Measurements from ENCODE around the gene SNX10. TPM values are rescaled to one million over a fixed set of nuclear protein-coding genes. Genes with fewer than 3 reads are reported as not detected.

Gene SNX10
- total RNA-seq, 1 donor from 2014 or later = 1.1 TPM

- peak; percentile 67 for ATAC-seq
- intact Hi-C loops (cut with micrococcal nuclease) = no loop called here
- peak; percentile 29 for DNase-seq
These were observed 38.0 kb downstream of the SNX10 start for GRCh38 chr7:26329520-26330255.

DNA sequence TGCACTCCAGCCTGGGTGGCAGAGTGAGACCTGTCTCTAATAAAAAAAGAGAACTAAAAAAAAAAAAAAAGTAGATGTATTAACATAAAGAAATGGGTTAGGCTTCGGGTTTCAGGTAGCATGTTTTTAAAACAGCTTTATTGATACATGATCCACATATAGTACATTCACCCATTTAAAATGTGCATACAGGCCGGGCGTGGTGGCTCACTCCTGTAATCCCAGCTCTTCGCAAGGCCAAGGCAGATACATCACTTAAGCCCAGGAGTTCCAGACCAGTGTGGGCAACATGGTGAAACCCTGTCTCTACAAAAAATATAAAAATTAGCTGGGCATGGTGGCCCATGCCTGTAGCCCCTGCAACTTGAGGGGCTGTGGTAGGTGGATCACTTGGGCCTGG lies 39.5 kb downstream of the SNX10 start:
- DNase-seq (no peak), ATAC-seq (no peak)
- intact Hi-C loops (cut with micrococcal nuclease) = no loop called here

GRCh38 chr7:26331789-26332188 lies 40.1 kb downstream of the SNX10 start:
- DNase-seq (no peak), ATAC-seq (no peak)
- intact Hi-C loops (cut with micrococcal nuclease) = no loop called here

GRCh38 chr7:26332698-26333097 lies 41.0 kb downstream of the SNX10 start:
- intact Hi-C loops (cut with micrococcal nuclease) = no loop called here
- no peak for ATAC-seq
- DNase-seq = no peak

DNA sequence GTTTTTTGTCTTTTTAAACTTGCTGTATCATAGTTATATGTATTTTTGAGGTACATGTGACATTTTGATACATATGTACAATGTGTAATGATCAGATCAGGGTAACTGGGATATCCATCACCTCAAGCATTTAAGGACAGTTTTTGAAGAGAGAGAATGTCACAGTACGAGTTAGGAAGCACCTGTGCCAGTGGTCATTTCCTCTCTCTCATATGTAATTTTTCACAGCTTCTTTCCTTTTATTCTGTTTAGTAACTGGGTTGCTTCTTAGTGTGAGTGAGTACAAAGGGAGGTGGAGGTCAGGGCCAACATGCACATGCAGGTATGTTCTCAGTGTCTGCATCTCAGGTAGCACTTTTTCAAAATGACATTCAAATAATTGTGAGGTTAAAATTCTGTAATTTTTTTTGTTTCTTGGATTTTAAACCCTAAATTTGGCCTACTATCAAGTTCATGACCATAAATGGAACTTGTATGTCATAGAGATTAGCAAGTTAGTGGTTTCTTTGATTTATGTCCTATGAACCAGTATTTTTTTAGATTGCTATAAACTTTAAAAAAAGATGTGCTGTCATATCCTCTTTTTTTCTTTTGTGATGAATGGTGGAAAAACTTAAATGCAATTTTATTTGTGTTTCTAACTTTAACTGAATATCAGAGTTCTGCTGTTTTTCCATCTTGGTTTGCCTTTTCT lies 42.7 kb downstream of the SNX10 start:
- DNase-seq (no peak), ATAC-seq (no peak)
- intact Hi-C loops (cut with micrococcal nuclease) = no loop called here

GRCh38 chr7:26337232-26337865 lies 45.7 kb downstream of the SNX10 start:
- no peak for ATAC-seq
- no peak for DNase-seq
- intact Hi-C loops (cut with micrococcal nuclease) = no loop called here

DNA sequence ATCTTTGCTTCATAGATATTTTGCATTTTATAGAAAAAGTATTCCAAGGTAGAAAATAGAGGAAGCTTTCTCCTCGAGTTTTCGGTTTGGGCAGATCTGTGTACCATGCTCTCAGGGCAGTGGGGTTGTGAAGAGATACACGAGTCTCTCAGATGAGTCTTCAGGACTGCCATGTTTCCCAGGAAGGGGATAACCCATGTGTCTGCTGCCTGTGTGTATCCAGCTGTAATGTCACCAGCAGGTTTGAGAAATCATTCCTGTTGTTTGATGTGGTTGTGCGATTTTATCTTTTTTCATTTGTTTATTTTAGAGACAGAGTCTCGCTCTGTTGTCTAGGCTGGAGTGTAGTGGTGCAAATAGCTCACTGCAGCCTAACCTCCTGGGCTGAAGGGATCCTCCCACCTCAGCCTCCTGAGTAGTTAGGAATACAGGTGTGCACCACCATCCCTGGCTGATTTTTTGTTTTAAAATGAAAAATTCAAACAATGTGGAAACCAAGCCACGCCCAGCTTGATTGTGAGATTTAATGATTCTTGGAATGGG lies 48.9 kb downstream of the SNX10 start:
- intact Hi-C loops (cut with micrococcal nuclease) = no loop called here
- no peak for ATAC-seq
- no peak for DNase-seq

- no peak for ATAC-seq
- intact Hi-C loops (cut with micrococcal nuclease) = no loop called here
- no peak for DNase-seq
These were observed 51.7 kb downstream of the SNX10 start for GRCh38 chr7:26343320-26343832.

- DNase-seq = no peak
- intact Hi-C loops (cut with micrococcal nuclease) = no loop called here
- ATAC-seq = no peak
These were observed 52.2 kb downstream of the SNX10 start for GRCh38 chr7:26343837-26344236.

DNA sequence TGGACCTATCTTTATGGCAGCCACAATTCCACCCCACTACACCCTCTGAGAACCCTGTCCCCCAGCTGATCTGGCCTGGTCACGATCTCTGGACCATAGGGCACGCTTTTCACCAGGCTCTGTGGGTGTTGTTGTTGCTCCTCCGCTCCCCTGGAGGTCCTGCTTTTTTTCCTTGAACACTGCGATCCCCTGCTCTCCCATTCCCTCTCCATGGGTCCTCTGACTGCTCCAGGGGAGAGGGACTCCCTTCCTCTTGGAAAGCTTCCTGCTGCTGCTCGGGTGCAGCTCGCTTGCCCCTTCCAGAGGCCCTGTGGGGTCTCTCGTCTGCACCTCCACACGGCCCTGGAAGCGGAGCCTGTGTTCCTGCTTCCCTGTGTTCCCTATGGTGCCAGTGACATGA lies 53.5 kb downstream of the SNX10 start:
- DNase-seq (no peak), ATAC-seq (no peak)
- intact Hi-C loops (cut with micrococcal nuclease) = no loop called here

- intact Hi-C loops (cut with micrococcal nuclease) = no loop called here
- DNase-seq (no peak), ATAC-seq (no peak)
These were observed 54.2 kb downstream of the SNX10 start for GRCh38 chr7:26345837-26346236.

GRCh38 chr7:26346611-26347203 lies 55.0 kb downstream of the SNX10 start:
- intact Hi-C loops (cut with micrococcal nuclease) = no loop called here

GRCh38 chr7:26348234-26348851 lies 56.7 kb downstream of the SNX10 start:
- DNase-seq (no peak), ATAC-seq (no peak)
- intact Hi-C loops (cut with micrococcal nuclease) = no loop called here

More at GRCh38 chr7:26346611-26347203, 55.0 kb downstream of the SNX10 start:
- ATAC-seq = no peak
- DNase-seq = no peak

- intact Hi-C loops (cut with micrococcal nuclease) = no loop called here
- ATAC-seq (no peak), DNase-seq (no peak)
These were observed 57.6 kb downstream of the SNX10 start for GRCh38 chr7:26349005-26349915.

- ATAC-seq = no peak
- intact Hi-C loops (cut with micrococcal nuclease) = no loop called here
- no peak for DNase-seq
These were observed 59.5 kb downstream of the SNX10 start for GRCh38 chr7:26351171-26351570.

- intact Hi-C loops (cut with micrococcal nuclease) = no loop called here
- ATAC-seq (no peak), DNase-seq (no peak)
These were observed 64.6 kb downstream of the SNX10 start for GRCh38 chr7:26356229-26356628.

DNA sequence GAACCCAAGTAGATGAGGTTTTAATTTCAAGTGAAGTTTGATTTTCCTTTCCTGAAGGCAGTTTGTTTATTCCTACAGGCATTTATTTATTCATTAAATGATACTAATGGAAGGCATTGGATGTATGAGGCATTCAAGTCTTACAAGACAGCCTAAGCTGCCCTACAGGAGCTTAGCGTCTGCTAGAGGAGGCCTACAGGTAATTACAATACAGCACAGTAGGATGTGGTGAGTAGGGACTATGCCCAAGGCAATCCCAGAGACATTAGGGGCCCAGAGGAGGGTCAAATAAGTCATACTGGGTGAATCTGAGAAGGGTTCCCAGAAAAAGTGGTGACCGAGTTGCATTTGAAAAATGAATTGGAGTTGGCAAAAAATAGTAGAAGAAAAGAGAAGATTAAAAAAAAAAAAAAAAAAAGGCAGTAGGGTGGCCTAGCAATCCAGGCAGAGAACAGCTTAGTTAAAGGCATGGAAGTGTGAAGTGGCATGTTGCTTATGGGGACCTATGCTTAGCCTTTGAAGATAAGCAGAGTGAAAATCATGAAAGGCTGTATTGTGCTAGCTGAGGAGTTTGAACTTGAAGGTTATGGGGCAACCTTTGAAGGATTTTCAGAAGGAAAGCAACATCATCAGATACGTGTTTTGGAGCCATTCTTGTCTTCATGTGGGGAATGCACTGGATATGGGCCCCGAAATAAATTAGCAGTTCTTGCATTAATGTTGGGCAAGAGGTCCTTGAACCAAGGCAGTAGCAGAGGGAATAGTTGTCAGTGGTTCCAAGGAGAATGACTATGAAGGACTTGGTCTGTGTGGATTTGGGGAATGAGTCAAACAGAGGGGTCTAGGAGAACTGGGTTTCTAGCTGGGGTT lies 65.5 kb downstream of the SNX10 start:
- ATAC-seq = no peak
- intact Hi-C loops (cut with micrococcal nuclease) = no loop called here
- DNase-seq = no peak

Measured in left ventricle myocardium superior (tissue), 1 donor.